ENCODE data around the gene SCOC.
"Not testable (repeated sequence)": the region's sequence is repeated elsewhere in the genome, so short reads cannot be mapped to it uniquely, and the experiment has no call there.

Gene SCOC

DNA sequence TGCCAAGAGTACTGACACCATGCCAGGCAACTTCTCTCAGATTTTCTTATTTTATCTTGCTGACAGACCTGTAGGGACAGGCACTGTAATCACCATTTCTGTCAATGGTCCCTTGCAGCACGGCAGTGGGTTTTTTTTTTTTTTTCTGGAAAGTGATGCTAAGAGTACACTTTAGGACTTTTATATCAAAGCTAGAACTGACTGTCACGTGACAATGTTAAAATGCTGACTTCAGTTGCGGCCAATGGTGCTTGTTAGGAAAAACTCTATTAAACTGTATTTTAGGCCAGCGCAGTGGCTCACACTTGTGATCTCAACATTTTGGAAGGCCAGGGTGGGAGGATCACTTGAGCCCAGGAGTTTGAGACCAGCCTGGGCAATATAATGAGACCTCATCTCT is 12.3 kb upstream of the SCOC start:
- DNase-seq (ENCODE audit: low read depth in 2 of 2), result no peak

DNA sequence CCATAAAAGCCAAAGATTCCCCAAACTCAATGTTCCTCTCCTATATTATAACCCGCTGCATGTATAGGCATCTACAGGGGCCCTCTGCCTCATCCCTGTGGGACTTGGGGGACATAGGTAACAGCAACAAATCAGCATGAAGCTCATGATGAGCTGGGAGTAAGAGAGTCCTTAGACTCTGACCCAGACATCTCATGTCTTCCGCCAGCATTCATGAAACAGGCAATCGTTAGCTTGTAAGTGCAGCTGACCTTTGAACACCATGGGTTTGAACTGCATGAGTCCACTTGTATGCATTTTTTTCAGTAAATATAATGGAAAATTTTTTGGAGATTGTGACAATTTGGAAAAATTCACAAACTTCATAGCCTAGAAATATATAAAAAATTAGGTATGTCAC is 10.4 kb upstream of the SCOC start:
- DNase-seq (ENCODE audit: low read depth in 2 of 2), result no peak

DNA sequence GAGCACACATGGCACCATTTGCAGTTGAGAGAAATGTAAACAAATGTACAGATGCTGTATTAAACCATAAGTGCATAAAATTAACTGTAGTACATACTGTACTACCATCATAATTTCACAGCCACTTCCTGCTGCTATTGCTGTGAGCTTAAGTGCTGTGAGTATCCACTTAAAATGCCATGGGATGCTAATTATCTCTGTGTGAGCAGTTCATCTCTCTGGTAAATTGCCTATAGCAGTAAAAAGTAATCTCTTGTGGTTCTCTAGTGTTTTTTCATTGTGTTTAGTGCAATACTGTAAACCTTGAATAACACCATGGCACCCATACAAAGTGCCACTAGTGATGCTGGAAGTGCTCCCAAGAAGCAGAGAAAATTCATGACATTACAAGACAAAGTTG is 9.9 kb upstream of the SCOC start:
- DNase-seq (ENCODE audit: low read depth in 2 of 2), result no peak

DNA sequence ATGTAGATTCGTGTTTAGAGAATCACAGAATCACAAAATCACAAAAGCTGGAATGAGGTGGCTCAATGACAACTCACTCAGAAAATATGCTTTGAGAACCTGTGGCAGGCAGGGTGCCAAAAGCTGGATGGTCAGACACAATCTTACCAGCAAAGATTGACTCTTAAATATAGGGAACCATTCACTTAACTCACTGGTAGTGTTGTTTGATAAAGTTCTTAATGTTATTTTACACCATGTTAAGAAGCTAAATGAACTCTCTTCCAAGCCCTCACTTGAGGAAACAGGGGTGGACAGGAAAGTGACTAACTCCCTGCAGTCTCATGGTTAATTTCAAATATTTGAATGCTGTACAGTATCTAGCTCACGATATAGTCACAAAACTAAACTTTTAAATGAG is 5.7 kb upstream of the SCOC start:
- no peak for DNase-seq (ENCODE audit: low read depth in 2 of 2)

DNA sequence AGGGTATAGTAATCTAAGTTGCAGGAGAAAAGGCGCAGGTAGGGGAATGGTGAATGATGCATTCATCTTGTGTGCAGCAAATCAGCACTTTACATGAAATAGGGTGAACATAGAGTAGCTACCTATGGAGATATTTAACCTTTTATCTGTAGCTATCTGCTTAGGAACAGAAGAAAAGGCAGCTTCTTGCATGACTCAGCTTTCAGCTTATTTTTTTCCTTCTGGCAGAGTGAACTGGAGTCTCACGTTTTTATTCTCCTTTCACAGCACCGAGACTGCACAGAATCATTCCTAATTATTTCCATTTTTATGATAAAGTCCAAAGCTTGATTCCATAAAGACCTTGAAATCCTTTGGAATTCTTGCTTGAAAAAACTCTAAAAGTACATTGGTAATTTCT is 4.8 kb upstream of the SCOC start:
- DNase-seq (ENCODE audit: low read depth in 2 of 2), result no peak

DNA sequence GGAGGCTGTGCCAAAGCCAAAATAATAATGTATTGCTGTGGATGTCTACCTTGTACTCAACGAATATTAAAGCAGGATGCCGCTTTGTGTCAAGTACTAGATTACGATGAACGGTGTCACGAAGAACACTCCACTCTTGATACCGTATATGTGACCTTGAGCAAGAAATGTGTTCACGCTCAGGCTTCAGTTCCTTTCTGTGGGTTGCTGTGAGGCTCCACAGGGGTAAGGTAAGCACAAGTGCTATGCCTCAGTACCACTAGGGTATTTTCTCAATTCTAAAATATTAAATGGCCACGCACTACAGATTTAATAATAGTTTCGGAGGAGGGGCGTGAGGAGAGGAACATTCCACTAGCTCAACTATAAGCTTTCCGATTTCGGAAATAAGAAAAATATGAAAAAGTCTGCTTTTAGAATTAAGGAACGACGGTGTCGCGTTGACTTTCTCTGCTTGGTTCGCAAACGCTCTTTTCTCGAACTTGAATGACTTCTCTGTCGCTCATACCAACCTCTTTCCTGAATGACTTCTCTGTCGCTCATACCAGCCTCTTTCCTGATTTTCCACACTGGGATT is 607 bp upstream of the SCOC start:
- DNase-seq (ENCODE audit: low read depth in 2 of 2), result no peak

DNA sequence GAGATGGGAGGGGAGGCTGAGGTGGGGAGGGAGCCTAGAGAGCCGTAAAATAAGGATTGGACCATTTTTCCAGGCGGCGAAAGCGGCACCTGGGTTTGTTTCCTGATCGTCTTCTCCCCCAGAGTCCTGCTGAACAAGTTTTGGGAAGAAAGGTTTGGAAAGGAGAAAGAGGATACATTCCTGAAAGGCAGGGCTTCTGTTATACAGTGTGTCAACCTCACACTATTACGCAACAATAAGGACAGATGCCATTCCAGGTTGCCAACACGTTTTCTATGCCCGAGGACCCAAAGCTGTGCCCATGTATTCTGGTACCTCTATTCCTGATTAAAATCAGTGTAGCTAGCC is 658 bp downstream of the SCOC start:
- DNase-seq (ENCODE audit: low read depth in 2 of 2), result no peak

DNA sequence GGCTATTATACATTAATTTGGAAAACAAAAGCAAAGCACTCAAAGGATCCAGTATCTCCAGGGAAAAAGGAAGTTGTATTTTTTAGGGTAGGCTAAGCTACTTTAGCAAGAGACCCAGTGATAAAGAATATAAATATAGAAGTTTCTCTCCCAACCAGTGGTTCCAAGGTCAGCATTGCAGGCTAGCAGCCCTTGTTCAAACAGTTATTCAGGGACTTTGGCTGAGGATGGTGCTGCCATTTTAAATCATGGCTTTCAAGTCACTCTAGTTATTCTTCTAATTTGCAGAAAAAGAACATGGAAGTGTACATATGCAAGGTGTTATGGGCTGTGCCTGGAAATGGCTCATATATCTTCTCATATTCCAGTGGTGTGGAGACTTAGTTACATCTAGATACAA is 9.3 kb downstream of the SCOC start:
- DNase-seq (ENCODE audit: low read depth in 2 of 2), result no peak

DNA sequence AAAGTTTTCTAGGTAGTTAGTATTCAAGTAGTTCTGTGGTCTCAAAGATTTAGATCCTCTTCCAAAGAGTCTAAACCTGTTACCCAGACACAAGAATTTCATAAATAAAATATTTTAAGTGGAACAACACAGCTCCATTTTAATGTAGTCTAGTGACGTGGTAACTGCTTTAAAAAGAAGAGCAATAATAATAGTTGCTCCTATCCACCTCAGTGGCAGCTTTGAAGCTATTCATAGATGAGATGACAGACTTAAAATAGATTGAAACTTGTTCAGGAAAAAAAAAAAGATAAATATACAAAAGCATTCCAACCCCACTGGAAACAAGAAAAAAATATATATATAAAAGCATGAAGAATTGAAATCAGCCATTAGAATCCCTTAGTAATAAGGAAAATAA is 14.6 kb downstream of the SCOC start:
- no peak for DNase-seq (ENCODE audit: low read depth in 2 of 2)

DNA sequence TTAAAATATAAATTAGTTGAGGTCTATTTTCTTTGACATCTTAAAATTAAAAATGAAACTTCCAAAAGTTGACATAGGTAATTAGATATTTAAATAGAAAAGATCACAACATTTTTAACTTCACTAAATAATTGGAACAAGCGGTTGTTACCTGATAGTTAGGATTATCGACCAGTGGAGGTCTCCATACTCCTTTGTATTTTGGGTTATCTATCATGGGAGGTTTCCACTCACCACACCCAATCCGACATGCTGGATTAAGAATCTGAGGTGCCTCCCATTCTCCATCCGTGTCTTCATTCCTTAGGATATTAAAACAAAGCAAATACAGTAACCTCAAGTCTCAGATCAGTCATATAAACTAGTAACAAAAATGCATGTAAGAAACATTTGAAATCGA is 22.2 kb downstream of the SCOC start:
- DNase-seq (ENCODE audit: low read depth in 2 of 2), result no peak

DNA sequence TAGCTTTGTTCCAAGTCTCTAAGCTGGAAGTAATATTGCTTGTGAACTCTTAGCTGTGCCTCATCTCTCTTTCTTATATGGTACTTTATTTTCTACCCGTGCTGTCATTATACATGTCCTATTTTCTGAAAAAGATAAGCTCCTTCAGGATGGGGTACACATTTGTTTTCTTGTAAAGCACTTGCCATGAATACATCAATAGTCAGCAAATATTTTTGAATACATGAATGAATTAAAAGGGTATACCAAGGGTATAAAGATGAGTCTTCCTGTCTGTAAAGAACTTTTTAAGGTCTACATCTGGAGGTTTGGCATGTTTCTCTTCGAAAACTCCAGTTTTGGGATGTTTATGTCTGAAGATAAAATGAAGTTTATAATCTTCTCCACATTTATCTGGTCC is 26.7 kb downstream of the SCOC start:
- no peak for DNase-seq (ENCODE audit: low read depth in 2 of 2)

DNA sequence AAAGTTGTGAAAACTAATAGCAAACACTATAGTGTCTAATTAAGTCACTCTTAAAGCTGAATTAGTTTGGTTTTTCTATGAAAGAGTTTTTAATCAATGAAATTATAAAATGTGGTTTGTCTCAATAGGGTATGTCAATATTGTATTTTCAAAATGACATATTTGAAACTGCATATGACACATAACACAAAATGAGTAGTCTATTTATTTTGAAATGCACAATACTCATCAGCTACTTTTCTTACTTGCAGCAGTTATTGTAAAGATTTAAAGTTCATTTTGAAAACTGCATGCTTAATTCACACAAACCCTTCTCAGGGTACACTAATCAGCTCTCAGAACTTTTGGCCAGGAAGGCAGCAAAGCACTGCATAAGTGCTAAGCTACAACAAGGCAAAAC is 32.8 kb downstream of the SCOC start:
- no peak for DNase-seq (ENCODE audit: low read depth in 2 of 2)

DNA sequence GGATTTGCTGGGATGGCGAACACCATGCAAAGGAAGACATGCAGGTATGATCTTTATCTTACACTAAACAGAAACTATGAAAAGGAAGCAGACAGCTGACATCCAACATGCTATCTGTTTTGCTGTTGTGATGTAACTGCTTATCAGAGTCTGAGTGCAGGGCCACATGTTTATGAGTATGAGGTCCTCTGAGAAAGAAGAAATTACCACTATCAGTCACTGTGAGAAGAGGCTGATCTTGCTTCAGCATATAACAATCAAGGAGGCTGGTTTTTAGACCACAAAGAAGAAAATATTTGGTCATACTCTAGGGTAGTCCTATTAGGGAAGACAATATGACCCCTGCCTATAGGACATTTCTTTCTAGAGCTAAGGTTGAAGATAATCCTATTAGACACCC is 35.5 kb downstream of the SCOC start:
- DNase-seq (ENCODE audit: low read depth in 2 of 2), result no peak

DNA sequence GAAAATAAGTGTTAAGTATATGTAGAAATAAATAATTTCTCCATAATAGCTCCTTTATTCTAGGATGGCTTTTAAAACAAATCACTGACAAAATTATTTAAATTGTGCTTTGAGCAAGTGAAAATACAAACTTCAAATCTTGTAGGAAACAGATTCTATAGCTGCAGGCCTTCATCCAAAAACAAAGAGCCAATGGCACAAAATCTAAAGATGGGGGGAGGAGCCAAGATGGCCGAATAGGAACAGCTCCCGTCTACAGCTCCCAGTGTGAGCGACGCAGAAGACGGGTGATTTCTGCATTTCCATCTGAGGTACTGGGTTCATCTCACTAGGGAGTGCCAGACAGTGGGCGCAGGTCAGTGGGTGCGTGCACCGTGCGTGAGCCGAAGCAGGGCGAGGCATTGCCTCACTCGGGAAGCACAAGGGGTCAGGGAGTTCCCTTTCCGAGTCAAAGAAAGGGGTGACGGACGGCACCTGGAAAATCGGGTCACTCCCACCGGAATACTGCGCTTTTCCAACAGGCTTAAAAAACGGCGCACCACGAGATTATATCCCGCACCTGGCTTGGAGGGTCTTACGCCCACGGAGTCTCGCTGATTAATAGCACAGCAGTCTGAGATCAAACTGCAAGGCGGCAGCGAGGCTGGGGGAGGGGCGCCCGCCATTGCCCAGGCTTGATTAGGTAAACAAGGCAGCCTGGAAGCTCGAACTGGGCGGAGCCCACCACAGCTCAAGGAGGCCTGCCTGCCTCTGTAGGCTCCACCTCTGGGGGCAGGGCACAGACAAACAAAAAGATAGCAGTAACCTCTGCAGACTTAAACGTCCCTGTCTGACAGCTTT is 39.9 kb downstream of the SCOC start:
- DNase-seq (ENCODE audit: low read depth in 2 of 2), result not testable (repeated sequence)

DNA sequence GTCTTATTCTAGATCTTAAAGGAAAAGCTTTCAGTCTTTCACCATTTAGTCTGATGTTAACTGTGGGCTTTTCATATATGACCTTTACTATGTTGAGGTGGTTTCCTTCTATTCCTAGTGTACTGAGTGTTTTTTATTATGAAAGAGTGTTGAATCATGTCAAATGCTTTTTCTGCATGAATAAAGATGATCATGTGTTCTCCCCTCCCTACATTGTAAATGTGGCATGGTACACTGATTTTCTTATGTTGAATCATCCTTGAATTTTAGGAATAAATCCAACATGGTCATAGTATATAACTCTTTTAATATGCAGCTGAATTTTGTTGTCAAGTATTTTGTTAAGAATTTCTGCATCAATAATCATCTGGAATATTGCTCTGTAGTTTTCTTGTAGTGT is 49.7 kb downstream of the SCOC start:
- DNase-seq (ENCODE audit: low read depth in 2 of 2), result peak in 1 of 2 experiments; percentile 8

DNA sequence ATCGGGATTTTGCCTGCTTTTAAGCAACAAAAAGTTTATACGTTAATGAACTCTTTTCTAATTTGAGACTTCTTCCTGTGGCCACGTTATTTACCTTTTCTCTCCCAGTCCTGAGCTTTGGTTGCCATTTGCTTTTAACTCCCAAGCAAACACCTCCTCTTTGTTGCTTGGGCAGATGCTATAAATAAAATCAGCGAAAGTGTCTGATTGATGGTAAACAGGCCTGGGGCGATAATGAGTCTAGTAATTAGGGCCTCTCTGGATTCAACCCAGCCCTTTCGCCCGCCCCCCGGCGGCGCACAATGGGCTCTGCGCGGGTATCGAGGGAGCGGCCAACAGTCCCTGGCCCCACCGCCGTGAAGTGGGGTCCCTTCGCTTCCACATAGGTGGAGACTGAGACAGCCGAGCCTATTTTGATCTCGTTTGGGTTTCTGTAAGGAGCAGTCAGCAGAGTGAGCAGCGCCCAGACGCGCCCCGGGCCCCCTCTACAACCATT is 53.2 kb downstream of the SCOC start:
- no peak for DNase-seq (ENCODE audit: low read depth in 2 of 2)

DNA sequence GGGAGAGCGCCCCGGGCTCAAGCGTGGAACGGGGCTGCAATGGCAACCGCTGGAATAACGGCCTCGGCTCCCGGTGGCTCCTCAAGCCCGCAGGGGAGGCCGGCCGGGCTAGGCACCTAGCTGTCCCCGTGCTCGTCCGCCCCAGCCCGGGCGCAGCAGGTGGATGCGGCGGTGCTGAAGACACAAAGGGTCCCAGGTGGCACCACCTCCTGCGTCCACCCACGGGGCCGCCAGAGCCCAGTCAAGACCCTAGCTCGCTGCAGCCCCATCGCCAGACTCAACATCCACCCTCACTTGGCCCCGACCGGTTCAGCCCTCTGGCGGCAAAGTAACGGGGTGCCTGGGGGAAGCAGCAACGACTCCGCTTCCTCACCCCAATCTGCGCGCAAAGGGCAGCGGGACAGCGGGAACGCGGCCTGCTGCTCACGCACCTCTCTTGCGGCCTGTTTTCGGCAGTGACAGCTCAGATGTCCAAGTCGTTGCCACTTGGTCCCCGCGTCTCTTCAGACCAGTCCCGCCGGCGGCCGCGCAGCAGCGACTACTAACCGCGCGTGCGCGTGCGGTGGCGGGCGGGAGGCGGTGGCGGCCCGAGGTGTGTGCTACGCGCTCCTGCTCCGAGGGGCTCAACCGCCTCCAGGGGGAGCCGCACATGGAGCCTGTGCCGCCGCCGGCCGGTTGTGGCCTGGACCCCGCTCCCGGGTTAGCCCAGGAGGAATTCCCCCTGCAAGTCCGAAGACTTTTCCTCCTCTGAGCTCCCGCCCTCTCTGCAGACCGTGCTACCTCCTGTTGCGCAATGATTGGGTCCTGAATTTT is 53.9 kb downstream of the SCOC start, which contains the start of gene CLGN:
Gene CLGN, minus strand, starts transcription at position 543 of the 813 bp plus-strand sequence. CDS start 14,570 bp downstream, outside the sequence.
- peak; percentile 20 to 37 for DNase-seq (ENCODE audit: low read depth in 2 of 2)

DNA sequence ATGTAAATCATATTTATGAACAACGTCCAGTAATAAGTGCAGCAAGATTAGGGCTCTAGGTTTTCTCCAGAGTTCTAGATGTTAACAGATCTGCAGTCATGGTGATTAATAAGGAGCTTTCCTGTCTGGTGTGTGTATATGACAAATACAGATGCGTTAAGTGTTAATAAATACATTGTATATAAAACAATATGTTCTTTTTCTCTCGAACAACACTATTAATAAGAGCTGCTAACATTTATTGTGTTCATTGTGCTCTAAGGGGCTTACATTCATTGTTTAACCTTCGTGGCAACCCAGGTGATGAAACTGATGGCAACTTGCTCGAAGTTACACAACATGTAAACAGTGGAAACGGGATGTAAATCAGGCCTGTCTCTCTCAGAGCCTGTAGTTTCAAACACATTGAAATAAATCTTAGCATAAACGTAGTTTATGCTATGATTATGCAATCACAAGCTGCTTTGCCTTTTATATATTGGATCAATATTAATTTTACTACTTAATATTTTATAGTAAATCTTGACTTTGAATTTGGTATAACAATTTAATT is 54.5 kb downstream of the SCOC start:
- DNase-seq (ENCODE audit: low read depth in 2 of 2), result peak in 1 of 2 experiments; percentile 13
